Measurements from ENCODE around the gene SLC6A2.

The SLC6A2 gene

GRCh38 chr16:55695595-55695994 lies 39.8 kb downstream of the SLC6A2 start:
- DNase-seq (ENCODE audit: low spot score), result no peak

GRCh38 chr16:55697867-55698266 lies 42.1 kb downstream of the SLC6A2 start:
- no peak for TF ChIP-seq CTCF (IDR thresholded peaks at IDR 0.05; ENCODE audit: extremely low read depth, missing control alignments)
- no peak for DNase-seq (ENCODE audit: low spot score)

More at GRCh38 chr16:55695595-55695994, 39.8 kb downstream of the SLC6A2 start:
- TF ChIP-seq CTCF (IDR thresholded peaks at IDR 0.05; ENCODE audit: extremely low read depth, missing control alignments), result no peak

- DNase-seq (ENCODE audit: low spot score), result no peak
- no peak for TF ChIP-seq CTCF (IDR thresholded peaks at IDR 0.05; ENCODE audit: extremely low read depth, missing control alignments)
Measured at GRCh38 chr16:55698331-55698730, 42.5 kb downstream of the SLC6A2 start.

- TF ChIP-seq CTCF (IDR thresholded peaks at IDR 0.05; ENCODE audit: extremely low read depth, missing control alignments), result no peak
- DNase-seq (ENCODE audit: low spot score), result no peak
Measured at GRCh38 chr16:55698946-55699345, 43.2 kb downstream of the SLC6A2 start.

GRCh38 chr16:55699616-55700015 lies 43.8 kb downstream of the SLC6A2 start:
- DNase-seq (ENCODE audit: low spot score), result no peak
- TF ChIP-seq CTCF (IDR thresholded peaks at IDR 0.05; ENCODE audit: extremely low read depth, missing control alignments), result no peak

GRCh38 chr16:55700067-55700466 lies 44.3 kb downstream of the SLC6A2 start:
- TF ChIP-seq CTCF (IDR thresholded peaks at IDR 0.05; ENCODE audit: extremely low read depth, missing control alignments), result no peak
- DNase-seq (ENCODE audit: low spot score), result no peak

GRCh38 chr16:55700961-55701360 lies 45.2 kb downstream of the SLC6A2 start:
- TF ChIP-seq CTCF (IDR thresholded peaks at IDR 0.05; ENCODE audit: extremely low read depth, missing control alignments), result no peak
- no peak for DNase-seq (ENCODE audit: low spot score)
